ENCODE data around the gene ROBO4.

GRCh38 chr11:124875943-124876817 lies 21.5 kb downstream of the ROBO4 start:
- TF ChIP-seq, protein P1, sequence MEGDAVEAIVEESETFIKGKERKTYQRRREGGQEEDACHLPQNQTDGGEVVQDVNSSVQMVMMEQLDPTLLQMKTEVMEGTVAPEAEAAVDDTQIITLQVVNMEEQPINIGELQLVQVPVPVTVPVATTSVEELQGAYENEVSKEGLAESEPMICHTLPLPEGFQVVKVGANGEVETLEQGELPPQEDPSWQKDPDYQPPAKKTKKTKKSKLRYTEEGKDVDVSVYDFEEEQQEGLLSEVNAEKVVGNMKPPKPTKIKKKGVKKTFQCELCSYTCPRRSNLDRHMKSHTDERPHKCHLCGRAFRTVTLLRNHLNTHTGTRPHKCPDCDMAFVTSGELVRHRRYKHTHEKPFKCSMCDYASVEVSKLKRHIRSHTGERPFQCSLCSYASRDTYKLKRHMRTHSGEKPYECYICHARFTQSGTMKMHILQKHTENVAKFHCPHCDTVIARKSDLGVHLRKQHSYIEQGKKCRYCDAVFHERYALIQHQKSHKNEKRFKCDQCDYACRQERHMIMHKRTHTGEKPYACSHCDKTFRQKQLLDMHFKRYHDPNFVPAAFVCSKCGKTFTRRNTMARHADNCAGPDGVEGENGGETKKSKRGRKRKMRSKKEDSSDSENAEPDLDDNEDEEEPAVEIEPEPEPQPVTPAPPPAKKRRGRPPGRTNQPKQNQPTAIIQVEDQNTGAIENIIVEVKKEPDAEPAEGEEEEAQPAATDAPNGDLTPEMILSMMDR (IDR thresholded peaks at IDR 0.05): peak; percentile 47 to 92 (median 76)
- TF ChIP-seq POLR2A (IDR thresholded peaks at IDR 0.05): no peak
